GM20000 (cell line): ENCODE results near the gene SCAANT1.

Source experiments
- DNase-seq: peaks from one replicate; pipeline ENCODE4 v3.0.0; 2012; ENCODE audit warnings: low spot score
- TF ChIP-seq, protein P1 (sequence below): IDR thresholded peaks from 2 replicates; pipeline ENCODE4 v1.5.1; 2012; ENCODE audit warnings: mild to moderate bottlenecking, control low read depth; ENCODE audit errors: extremely low read depth, missing control alignments

Gene SCAANT1

DNA sequence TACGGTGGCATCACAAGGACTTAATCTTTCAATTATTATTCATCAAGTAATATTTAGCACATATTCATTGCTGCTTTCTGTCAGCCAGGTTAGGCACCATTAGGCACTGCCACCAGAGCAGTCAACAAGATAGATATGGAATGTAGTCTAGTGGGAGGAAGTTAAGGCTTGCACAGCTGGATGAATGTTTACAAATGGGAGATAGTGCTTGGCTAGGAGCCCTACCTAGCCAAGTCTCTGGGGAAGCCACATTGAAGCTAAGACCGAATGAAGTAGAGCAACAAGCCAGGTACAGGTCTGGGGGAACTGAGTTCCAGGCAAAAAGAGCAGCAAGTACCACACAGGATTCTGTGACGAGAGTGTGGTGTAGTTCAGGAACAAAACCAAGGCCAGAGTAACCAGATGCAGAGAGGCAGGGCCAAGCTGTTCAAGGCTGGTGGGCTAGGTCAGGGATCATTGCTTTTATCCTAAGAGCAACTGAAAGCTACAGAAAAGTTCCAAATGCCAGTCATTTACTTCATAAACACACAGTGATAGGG lies 33.4 kb upstream of the SCAANT1 start:
- TF ChIP-seq, protein P1, sequence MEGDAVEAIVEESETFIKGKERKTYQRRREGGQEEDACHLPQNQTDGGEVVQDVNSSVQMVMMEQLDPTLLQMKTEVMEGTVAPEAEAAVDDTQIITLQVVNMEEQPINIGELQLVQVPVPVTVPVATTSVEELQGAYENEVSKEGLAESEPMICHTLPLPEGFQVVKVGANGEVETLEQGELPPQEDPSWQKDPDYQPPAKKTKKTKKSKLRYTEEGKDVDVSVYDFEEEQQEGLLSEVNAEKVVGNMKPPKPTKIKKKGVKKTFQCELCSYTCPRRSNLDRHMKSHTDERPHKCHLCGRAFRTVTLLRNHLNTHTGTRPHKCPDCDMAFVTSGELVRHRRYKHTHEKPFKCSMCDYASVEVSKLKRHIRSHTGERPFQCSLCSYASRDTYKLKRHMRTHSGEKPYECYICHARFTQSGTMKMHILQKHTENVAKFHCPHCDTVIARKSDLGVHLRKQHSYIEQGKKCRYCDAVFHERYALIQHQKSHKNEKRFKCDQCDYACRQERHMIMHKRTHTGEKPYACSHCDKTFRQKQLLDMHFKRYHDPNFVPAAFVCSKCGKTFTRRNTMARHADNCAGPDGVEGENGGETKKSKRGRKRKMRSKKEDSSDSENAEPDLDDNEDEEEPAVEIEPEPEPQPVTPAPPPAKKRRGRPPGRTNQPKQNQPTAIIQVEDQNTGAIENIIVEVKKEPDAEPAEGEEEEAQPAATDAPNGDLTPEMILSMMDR, result no peak
- no peak for DNase-seq

DNA sequence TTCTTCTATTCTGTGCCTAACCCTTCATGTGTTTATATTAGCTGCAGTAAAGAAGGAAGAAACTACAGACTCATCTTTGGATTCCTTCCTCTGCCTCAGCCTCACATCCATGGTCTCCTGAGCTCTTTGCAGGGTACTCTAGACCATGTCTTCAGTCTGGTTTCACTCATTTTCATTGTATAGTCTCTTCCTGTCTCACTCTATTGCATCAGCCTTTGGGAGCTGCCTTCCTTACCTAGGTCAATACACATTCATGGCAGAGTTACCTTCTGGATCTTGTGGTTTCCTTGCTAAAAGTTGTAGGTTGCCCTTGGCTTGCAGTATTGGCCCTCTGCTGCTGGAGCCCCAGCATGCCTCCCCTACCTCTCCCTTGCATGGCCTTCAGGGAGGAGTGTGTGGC lies 31.5 kb upstream of the SCAANT1 start:
- no peak for DNase-seq
- TF ChIP-seq, protein P1, result no peak

DNA sequence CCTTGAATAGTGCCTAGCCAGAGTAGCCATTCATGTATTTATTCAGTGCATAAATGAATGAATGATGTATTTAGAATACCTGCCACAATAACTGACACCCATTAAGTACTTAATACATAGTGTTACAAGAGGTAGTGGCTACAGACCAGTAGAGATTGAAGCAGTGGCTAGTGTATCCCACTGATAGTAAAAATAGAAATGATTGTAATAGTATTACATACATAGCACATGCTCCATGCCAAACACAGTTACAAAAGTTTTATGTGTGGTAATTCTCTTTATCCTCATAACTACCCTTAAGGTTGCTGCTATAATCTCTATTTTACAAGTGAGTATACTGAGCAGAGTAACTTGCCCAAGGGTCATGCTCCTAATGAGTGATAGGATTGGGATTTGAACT lies 30.3 kb upstream of the SCAANT1 start:
- DNase-seq, result no peak
- TF ChIP-seq, protein P1, result no peak

DNA sequence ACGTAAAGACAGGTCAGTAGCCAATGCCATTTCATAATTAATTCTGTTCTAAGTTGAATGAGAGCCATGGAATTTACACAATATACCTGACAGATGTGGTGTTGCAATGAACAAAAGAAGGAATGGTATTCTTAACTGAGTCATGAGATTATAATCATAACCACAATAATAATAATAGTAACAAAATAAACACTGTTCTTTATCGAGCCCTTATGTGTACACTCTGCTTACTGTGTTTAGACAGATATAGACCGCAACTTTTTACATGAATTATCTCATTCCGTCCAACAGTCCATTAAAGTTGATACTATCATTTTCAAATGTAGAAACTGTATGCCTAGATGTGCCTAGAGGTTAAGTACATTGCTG lies 28.2 kb upstream of the SCAANT1 start:
- TF ChIP-seq, protein P1, result no peak

DNA sequence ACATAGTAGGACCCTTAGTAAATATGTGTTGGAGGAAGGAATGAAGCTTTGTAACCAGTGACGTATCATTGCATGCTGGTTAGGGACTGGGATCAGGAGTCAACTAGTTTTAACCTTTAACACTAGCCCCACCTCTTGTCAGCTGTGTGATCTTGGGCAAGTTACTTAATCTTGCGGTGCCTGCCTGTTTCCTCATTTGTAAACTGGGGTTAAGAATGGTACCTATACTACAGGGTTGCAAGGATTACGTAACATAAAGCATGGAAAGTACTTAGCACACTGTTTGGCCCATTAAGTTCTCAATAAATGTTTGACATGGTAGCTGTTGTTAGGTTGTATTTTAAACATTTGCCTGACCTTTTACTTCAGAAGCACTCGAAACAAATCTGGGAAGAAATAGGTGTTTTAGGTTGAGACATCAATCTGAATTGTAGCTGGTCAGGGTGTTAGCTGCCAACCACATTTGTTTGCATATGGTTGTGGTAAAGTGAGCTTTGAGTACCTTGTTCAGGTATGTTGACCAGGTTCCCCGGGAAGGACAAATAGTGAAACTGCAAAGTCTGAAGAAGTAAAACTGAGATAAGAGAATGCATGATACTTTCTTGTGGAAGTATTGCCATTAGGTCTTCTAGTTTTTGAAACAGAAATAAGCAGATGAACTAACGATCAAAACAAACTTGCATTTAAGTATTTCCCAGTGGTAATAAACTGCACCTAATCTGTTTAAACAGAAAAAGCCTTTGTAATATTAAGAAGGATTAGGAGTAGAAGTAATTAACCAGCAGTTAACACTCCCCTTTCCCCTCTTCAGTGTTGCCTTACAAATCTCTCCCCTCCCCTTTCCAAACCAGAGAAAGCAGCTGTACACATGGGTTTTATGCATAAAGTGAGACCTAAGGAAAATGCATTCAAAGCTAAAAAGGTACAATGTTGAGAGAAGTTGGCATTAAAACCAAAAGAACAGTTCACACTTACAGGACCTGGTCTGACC lies 25.8 kb upstream of the SCAANT1 start:
- DNase-seq, result no peak
- TF ChIP-seq, protein P1, result no peak

More for the DNA sequence above, 28.2 kb upstream of the SCAANT1 start:
- DNase-seq, result no peak

DNA sequence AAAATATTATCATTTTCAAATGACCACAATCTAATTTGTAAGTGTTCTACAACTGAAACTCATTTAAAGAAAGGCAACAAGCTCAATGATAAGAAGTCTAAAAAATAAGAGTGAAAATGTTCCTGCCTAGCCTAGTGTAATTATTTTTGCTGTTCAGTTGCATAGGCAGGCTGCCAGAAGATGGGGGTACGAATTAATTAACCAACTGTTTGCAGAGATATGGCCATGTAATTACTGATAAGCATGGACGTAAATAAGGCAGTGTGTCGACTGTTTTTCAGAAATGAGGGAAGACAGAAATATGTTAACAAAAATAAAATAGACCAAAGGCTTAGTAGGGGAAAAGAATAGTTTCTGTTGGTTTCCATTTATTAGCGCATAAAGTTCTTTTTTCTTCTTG lies 24.7 kb upstream of the SCAANT1 start:
- no peak for DNase-seq
- TF ChIP-seq, protein P1, result no peak
